Measurements from ENCODE around the gene GPRC5A.
A peak's percentile ranks its signal among the peaks of the same experiment; 100 is the strongest.
"Not testable (repeated sequence)": the region's sequence is repeated elsewhere in the genome, so short reads cannot be mapped to it uniquely, and the experiment has no call there.

The GPRC5A gene

DNA sequence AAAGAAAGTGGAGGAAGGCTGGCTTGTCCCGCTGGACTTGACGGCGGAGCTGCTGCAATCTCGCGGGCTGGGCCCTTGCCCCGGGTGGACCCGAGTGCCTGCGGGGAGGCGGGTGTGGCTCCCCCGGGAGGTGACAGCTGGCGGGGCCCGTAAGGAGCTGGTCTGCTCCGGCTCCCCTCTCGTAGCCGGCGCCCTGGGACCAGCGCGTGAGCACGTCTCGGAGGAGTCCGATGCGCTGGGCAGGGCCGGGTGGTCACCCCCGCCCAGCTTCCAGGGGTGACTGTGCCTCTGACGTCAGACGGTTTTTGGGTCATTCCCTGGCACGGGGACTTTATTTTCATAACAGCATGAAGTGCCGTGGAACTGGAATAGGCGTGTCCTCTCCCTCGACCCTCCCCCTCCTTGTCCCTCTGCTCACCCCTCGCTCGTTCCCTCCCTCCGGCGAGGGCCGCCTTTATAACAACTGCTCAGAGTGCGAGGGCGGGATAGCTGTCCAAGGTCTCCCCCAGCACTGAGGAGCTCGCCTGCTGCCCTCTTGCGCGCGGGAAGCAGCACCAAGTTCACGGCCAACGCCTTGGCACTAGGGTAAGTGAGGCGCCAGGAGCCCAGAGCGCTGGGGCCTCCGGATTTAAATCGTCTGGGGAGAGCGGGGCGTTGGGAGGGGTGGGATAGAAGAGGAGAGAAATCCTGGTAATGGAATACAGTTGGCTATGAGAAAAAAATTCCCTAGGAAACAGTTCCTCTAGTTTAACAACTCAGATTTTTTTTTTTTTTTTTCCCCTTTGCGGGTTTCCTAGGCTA lies at the start of gene GPRC5A:
GPRC5A (plus strand) TSS at position 483 of the 801 bp plus-strand sequence. CDS start 16,688 bp downstream, outside the sequence.
- peak; percentile 24 for DNase-seq

GRCh38 chr12:12845794-12846243 lies 45.5 kb upstream of the GPRC5A start:
- DNase-seq: no peak

- DNase-seq: not testable (repeated sequence)
Observed at GRCh38 chr12:12846780-12847179, 44.6 kb upstream of the GPRC5A start.

- no peak for DNase-seq
Observed at GRCh38 chr12:12853435-12853834, 37.9 kb upstream of the GPRC5A start.

DNA sequence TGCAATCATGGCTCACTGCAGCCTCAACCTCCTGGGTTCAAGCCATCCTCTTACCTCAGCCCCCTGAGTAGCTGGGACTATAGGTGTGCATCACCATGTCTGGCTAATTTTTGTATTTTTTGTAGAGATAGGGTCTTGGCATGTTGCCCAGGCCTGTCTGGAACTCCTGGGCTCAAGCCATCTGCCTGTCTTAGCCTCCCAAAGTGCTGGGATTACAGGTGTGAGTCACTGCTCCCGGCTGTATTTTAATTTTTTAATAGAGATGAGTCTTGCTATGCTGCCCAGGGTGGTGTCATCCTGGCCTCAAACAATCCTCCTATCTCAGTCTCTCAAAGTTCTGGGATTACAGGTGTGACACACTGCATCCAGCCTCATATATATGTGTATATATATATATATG lies 31.7 kb upstream of the GPRC5A start:
- peak; percentile 38 for DNase-seq

GRCh38 chr12:12864243-12864642 lies 27.1 kb upstream of the GPRC5A start:
- DNase-seq: no peak

DNA sequence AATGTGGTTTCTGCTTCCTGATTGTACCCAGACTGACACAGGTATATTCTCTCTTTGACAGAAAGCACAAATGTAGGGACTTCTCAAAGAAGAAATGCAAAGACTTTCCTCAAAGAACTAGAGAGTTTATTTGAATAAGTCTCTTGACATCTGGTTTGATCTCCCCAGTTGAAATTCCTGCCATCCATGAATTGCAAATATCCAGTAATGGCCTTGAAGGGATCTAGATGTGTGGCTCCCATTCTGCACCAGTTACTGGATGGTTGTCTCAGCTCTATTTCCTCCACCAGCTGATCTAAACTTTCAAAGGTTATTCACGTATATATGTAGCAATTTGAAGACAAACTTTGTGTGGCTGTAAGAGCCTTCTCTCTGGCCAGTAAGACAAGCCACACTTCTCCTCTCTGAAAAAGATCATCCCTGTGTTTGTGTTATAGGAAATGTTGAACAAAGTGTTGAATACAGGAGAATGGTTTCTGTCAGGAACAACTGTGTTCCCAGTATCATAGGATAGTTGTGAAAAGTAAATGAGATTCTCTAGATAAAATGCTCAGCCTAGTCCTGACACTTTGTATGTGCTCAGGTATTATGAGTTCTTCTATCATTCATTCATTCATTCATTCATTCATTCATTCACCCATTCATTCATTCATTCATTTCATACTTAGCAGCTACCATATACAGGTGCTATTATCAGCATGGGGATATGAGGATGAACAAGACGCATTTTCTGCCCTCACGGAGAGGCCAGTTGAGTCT lies 22.7 kb upstream of the GPRC5A start:
- no peak for DNase-seq

GRCh38 chr12:12870465-12870864 lies 20.9 kb upstream of the GPRC5A start:
- no peak for DNase-seq

DNA sequence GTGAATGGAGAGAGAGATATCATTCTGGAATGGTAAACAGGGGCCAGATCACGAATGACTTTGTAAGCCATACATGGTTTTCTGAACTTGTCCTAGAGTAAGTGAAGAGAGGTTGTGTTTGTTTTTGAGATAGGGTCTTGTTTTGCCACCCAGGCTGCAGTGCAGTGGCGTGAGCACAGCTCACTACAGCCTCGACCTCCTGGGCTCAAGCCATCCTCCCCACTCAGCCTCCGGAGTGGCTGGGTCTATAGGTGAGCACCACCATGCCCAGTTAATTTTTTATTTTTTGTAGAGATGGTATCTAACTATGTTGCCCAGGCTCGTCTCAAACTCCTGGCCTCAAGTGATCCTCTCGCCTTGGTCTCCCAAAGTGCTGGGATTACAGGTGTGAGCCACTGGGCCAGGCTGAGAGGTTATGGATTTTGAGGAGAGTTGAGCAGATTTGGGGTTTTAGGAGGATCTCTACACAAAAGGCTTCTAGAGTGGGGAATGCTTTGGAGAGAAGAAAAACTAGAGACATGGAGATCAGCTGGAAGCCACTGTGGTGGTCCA lies 19.7 kb upstream of the GPRC5A start:
- DNase-seq: no peak

GRCh38 chr12:12872139-12872933 lies 19.0 kb upstream of the GPRC5A start:
- no peak for DNase-seq

DNA sequence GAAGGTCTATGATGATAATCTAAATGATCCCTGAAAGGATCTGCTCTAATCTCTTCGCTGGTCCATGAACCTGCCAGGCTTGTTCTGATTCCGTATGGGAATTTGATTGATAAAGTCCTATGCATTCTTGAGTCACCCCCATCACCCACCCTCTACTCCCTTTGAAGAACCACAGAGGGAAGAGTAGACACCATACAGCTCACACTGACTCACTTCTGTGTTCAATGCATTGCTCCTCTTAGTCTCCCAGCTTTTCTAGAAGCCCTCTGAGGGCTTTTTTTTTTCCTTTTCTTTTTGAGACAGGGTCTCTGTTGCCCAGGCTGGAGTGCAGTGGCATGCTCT lies 18.5 kb upstream of the GPRC5A start:
- no peak for DNase-seq

DNA sequence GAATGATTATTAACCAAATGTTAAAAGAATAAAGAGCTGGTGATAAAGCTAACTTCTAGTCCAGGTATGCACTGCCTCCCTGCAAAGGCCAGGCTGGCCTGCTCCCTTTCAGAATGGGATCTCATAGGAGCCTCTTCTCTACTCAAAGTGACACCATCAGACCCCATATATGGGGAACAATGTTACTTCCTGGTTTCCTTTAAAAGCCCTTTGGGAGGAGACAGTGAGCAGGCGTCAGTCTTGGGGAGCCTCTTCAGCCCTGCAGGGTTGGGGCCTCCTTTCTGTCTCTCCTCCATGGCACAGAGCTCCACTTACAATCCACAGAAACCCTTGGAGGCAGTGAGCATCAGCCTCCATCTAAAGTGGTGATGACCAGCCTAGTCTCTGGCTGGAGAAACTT lies 17.3 kb upstream of the GPRC5A start:
- no peak for DNase-seq

GRCh38 chr12:12875301-12875700 lies 16.1 kb upstream of the GPRC5A start:
- DNase-seq: not testable (repeated sequence)

- no peak for DNase-seq
Observed at GRCh38 chr12:12877153-12877768, 14.1 kb upstream of the GPRC5A start.

GRCh38 chr12:12877781-12878455 lies 13.4 kb upstream of the GPRC5A start:
- DNase-seq: no peak

GRCh38 chr12:12880537-12880936 lies 10.8 kb upstream of the GPRC5A start:
- no peak for DNase-seq

DNA sequence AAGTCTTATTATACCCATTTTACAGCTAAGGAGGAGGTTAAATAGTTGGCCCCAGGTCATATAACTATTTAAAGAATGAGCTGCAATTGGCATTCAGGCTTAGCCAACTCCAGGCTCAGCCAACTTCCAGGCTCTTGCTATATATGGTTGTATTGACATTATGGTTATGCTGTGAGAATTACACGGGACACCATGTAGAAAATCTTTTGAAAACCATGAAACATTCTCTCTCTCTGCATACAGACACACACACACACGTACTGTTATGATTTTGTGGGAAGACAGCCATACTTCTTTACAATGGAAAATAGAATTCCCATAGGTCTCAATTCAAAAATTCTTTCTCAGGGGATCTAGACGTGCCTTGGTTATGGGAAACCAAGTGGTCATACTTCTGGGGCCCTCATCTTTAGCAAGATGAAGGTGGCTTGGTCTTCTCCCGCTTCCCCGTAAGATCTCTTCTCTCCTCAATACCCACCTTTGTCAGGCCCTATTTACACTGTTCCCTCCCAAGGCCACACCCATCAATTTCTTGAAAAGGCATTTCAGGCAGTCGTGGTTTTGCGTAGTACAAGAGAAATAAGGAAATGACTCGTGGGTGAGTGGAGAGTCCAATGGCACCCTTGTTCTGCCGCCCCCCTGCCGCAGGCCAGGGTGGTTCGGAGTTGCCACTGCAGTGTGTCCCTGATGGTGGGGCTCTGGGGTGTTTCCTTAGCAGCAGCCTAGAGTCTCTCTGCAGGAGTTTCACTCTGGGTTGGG lies 10.0 kb upstream of the GPRC5A start:
- no peak for DNase-seq

DNA sequence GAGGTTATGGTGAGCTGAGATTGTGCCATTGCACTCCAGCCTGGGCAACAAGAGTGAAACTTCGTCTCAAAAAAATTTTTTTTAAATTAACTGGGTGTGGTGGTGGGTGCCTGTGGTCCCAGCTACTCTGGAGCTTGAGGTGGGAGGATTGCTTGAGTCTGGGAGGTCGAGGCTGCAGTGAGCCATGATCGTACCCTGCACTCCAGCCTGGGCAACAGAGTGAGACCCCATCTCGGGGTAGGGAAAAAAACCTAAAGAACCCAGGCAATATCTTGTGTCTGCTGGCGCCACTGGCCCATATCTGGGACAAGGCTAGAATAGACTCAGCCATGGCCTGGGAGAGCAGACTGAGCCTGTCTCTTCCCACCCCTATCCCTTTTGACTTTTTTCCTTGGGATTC lies 9.1 kb upstream of the GPRC5A start:
- no peak for DNase-seq

- DNase-seq: no peak
Observed at GRCh38 chr12:12883369-12884001, 7.9 kb upstream of the GPRC5A start.

DNA sequence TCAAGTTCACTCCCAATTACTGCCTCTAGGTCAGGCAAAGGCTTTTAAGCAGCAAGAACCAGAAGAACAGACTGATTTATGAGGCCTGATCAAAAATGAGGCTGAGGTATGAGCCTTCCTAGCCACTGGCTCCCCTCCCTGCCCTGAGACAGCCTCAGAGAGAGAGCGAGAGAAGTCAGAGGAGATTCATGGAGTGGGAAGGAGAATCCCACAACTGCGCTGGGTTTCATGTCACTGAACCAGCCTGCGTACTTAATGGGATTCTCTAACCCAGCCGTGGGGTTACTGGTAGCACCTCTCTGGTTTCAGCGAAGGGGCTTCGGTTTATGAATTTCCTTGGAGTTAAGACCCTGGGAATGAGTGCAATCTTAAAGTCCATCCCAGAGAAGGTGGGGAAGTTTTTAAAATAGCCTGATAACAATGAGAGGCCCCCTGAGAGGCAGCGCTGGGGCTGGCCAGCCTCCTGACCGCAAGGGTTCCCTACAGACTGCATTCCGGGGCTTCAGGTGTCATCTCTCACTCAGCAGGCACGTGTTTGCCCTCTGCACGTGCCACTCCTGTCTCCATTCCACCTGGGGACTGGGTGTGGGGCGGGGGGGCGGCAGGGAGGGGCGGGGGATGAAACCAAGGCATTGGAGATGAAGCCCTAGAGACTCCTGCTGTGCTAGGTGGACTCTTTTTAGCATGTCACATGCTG lies 6.1 kb upstream of the GPRC5A start:
- no peak for DNase-seq
